B cell (primary cell): Measurements from ENCODE around the gene UNC5C.

Source experiments
- EZH2 ChIP-seq: IDR thresholded peaks from 2 replicates; pipeline ENCODE4 v1.6.1; 2012; ENCODE audit warnings: borderline replicate concordance, low read depth, mild to moderate bottlenecking, moderate library complexity, low read length; ENCODE audit not compliant: insufficient read depth, poor library complexity, severe bottlenecking
- TF ChIP-seq, protein P1 (sequence below): fragments of 200-600 bp; IDR thresholded peaks from one replicate; pipeline ENCODE4 v1.8.0; 2022; ENCODE audit warnings: antibody characterized with exemption, mild to moderate bottlenecking

DNA sequence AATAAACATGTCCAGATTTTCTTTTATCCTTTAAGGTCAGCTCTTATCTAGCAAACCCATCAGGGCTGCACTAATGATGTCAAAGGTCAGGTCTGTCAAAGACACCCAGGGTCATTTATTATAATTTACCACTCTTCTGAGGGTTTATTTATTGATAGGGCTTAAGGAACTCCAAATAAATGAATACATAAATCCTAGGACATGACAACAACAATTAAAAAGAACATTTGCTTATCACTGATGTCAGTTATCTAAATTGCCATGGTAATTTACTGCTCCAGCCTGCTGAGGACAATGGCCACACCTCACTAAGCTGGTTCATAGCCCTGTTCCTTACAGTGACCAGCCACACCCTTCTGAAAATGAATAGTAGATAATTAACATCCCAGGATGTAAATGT, 317.1 kb downstream of the UNC5C start:
- TF ChIP-seq, protein P1, sequence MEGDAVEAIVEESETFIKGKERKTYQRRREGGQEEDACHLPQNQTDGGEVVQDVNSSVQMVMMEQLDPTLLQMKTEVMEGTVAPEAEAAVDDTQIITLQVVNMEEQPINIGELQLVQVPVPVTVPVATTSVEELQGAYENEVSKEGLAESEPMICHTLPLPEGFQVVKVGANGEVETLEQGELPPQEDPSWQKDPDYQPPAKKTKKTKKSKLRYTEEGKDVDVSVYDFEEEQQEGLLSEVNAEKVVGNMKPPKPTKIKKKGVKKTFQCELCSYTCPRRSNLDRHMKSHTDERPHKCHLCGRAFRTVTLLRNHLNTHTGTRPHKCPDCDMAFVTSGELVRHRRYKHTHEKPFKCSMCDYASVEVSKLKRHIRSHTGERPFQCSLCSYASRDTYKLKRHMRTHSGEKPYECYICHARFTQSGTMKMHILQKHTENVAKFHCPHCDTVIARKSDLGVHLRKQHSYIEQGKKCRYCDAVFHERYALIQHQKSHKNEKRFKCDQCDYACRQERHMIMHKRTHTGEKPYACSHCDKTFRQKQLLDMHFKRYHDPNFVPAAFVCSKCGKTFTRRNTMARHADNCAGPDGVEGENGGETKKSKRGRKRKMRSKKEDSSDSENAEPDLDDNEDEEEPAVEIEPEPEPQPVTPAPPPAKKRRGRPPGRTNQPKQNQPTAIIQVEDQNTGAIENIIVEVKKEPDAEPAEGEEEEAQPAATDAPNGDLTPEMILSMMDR: no peak
- TF ChIP-seq EZH2: no peak
